CD4-positive, alpha-beta T cell treated with Interferon gamma for 1 hour (primary cell): ENCODE measurements around the gene RFNG.
A peak's percentile ranks its signal among the peaks of the same experiment; 100 is the strongest.

ENCODE experiments used
- DNase-seq: peaks from one replicate; pipeline ENCODE4 v3.0.0-alpha.2; 2020

RFNG gene

DNA sequence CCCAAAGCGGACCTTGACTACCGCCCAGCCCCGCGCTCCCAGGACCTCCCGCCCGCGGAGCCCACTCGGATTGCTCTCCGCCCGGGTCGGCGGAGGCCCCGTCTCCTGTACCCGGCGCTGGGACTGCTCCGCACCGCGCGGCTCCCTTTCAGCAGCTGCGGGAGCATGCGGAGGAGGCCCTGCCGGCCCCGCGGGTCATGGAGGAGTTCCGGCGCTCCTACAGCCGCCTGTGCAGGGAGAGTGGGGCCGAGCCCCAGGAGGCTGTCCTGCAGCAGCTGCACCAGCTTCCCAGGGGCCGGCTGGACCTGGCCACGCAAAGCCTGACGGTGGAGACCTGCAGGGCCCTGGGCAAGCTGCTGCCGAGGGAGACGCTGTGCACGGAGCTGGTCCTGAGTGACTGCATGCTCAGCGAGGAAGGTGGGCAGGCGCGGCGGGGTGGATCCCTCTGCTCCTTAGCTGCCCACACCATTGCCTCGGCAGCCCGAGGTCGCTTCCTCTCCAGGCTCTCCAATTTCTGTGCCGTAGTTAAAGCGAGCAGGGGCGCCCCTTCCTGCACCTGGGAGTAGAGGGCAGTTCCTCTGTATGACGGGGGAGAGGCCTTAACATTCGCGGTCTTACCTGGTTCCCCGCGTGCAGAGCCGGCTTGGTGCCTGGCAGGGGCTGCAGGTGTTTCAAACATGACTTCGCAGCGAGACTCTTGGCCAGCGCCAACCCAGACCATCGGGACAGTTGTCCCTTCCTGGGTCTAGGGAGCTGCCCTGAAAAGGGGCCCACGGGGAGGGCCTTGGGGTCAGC, 28.0 kb downstream of the RFNG start:
- DNase-seq = no peak

DNA sequence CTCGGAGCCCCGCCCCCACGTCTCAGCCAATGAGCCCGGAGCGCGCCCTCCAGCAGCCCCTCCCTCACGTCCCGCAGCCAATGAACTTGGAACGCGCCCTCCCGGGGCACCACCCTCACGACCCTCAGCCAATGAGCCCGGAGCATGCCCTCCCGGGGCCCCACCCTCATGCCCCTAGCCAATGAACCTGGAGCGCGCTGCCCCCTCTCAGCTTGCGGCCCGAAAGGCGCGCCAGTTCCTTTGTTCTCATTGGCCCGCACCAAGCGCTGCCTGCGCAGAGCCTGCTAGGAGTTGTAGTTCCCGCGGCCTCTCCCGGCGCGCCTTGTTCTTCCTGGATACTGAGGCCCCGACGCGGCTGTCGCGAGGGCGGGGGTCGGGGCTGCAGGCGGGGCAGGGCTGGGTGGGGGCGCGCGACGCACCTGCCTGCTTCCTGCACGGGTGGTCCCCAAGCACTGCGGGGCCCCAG, 28.6 kb downstream of the RFNG start, which contains the start of gene LRRC45:
TSS of gene LRRC45 (plus strand) at position 325 of the 466 bp plus-strand sequence. CDS start 339 bp downstream, outside the sequence.
- peak; percentile 100 for DNase-seq

DNA sequence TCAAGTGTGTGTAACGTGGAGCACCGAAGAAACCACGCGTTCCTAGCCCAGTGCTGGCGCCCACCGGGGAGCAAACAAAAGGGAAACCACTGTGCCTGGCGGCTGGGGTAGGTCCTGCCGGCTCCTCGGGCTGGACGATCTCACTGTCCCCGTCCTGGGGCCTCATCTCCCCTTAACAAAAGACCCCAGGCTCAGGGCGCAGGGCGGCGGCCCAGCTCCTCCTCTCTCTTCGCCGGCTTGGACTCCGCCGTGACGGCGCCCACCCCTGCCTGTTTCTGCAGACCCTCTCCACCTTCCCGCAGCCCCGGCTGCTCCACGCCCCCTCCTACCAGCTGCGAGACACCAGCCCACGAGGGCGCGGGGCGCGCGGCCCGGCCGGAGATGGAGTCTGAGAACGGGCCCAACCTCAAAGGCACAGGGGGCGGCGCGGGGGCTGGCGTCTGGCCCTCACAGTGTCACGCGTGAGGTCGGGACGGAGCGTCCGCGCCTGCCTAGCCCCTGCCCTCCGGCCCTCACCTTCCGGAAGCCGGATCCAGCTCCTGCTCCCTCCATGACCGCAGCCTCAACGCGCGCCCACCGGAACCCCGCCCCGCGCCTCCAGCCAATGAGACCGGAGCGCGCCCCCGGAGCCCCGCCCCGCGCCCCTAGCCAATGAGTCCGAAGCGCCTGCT, 29.2 kb downstream of the RFNG start, which contains the start of gene CENPX:
TSS of gene CENPX (minus strand) at position 569 of the 671 bp plus-strand sequence. CDS start at position 552, 17 bp downstream.
- DNase-seq = no peak

DNA sequence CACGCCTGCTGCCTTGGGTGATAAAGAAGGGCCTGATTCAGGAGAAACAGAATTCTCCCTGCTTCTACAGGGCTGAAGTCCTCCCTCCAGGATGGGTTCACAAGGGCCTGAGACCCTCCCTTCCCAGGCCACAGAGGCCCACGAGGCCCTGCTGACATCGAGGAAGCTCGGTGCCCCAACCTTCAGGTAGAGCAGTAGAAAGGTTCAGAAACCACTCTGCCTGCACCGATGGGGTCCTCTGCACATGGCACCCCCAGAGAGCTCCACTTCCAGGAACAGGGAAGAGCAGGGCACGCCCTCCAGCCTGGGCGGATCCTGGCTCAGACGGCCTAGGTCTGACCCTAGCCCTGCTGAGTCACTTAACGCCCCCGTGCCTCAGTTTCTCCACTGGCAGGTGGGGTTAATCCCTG, 29.7 kb downstream of the RFNG start:
- DNase-seq = no peak

DNA sequence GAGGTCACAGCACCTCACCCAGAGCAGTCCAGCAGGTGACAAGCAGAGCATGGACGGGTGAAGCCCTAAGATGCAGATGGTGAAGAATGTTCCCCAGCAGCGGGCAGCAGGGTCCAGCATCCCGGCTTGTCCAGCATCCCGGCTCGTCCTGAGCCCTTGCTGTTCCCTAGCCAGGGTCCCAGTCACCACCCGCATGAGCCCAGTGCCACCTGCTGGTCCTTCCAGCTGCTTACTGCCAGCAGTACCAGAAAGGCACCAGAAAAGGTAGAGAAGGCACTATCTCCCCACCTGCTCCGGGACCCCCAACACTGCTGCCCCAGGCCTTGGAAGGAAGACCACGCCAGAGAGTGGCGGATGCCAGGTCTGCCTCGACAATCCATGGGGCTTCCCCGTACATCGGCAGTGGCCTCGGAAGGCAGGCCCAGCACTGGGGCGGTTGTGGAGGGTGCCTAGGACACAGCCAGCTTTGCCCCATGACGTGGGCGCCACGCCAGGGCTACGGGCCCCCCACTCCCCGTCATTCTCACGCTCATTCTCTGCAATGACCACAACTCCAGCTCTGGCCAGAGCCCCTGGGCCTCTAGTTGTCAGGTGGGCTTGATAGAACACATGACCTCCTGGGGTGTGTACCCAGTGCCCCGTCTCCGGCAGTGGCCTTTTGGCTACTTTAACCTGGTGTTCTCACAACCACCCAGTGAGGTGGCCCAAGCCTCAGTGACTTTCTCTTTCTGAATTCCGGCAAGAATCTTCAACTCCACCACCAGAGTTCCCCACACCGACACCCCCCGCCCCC, 30.3 kb downstream of the RFNG start:
- DNase-seq = peak; percentile 61

DNA sequence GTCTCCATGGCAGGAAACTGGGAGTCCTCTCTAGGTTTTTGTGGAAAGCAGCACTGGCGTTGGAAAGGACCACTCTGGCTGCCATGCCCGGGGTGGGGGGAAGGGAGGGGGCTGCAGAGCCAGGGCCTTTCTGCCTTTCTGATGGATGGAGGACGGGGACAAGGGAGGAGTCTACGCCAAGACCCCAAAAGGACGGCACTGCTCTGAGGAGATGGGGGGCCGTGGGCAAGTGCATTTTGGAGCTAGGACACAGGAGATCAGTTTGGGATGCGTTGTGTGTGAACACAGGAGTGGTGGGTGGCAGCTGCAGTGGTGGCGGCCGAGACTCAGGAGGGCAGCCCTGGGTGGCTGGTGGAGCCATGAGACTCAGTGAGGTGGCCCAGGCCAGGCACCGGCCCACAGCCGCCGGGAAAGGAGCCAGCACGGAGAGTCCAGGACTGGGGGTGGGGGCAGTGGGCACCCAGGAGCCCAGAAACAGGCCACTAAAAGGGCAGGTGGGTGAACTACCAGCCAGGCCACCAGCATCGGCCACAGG, 31.0 kb downstream of the RFNG start:
- no peak for DNase-seq

DNA sequence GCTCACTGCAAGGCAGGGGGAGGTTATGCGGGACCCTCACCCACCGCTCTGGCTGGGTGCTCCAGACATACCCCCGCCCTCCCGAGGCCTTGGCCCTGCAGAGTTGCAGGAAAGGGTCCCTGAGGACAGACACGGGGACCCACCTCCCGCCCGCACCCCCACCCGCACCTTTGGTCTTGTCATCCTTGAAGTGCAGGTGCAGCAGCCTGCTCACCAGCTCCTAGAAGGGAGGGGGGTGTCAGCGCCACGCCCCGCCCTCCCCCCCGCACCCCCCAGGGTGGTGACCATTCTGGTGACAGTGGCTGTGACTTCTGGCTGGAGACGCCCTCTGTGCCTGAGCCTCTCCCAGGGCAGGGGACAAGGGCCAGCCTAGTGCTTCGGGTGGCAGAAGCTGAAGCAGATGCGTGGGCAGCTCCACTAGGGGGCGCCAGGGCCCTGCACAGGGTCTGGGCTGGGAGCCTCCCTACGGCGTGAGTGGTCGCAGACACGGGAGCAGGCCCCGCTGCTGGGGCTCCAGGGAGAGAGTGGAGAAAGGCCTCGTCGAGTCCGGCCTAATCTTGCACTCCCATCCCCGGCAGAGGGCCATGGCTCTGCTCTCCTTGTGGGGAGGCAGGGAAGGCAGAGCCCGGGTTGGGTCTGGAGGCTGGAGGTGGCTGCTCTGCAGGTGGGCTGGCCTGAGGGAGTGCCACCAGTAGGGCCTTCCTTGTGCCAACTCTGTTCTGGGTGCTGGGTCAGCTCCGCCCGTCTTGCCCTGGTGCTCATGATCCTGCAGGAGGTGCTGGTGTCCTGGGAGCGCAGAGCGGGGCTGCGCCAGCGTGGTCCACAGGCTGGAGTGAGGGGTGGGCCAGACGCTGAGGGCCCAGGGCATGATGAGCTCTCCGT, 31.7 kb downstream of the RFNG start:
- DNase-seq = peak; percentile 51

DNA sequence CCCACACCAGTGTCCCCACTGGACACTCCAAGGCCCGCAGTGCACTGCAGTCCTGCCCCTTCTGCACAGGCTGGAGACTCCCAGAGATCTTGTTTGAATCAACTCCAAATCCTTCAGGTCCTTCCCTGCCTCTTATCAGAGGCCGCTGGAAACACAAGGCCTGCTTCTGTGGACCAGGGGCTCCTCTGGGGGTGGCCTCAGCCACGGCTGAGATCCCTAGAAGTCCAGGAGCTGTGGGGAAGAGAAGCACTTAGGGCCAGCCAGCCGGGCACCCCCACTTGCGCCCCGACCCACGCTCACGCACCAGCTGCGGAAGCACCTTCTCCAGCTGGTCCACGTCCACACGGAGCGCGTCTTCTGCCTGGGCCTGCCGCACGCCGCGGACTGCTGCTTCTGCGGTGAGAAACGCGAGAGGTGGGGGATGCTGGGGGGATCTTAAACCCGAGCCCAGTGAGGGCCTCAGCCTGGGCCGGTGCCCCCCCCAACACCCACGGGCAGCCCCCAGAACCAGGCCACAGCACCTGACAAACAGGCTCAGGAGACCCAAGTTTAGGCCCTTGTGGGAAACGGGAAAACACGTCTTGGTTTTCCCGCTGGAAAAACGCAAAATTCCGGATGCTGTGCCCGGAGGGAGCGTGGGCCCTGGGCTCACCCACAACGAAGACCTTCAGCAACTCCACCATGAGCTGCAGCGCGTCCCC, 32.5 kb downstream of the RFNG start:
- DNase-seq = no peak

DNA sequence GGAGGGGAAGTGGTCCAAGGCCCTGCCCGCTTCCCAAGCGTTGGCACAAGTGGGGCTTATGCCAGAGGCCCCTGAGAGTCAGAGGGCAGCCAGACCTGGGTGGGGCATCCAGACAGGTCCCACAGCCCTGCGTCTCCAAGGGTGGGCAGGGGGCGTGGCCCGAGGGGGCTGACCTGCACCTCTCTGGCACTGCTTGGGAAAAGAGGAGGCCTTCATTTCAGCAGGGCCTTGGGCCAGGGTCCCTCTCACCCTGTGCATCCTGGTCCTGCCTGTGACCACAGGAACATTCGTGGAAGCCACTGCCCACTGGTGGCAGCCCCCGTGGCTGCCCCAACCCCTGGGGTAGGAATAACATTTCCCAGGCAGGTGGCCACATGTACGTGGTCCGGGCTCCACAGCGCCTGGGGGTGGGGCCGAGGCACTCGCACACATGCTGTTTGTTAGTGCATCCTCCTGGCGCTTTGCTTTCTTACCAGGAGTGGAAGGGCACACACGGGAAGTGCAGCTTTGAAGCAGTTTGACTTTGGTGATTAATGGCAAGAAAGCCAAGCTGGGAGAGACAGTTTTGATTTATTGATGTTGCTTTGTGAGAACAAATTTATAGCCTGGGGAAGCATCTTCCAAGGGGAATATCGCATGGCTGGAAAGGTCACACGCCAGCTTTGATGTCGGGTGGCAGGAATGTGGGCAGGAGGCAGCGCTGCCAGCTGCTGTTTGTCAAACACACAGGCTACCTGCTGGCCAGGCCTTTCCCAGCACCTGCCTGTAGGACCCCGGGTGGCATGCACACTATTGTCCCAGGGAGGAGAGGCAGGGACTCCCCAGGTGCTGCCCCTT, 33.2 kb downstream of the RFNG start:
- DNase-seq = no peak

DNA sequence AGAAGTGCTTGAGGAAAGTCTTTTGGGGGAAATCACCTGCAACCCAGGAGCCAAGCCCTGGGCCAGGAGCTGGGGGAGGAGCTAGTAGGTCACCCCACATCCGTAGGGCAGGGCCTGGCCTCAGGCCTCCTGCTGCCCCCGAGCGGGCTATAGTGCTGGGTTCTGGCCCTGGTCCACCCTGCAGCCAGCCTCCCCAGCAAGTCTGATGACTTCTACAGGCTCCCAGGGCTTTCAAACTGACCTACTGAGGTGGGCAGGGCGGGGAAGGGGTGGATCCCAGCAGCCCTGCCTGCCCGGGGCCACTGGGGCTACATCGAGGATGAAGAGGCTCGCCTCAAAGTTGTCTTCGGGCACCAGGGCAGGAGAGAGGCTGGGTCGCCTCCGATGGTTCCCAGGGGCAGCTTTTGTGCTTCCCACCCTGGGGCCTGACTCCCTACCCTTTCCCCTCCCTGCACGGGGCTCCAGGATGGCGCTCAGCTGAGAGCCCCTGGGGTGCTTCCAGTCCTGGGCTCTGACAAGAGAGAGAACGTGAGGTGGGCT, 33.9 kb downstream of the RFNG start:
- no peak for DNase-seq

DNA sequence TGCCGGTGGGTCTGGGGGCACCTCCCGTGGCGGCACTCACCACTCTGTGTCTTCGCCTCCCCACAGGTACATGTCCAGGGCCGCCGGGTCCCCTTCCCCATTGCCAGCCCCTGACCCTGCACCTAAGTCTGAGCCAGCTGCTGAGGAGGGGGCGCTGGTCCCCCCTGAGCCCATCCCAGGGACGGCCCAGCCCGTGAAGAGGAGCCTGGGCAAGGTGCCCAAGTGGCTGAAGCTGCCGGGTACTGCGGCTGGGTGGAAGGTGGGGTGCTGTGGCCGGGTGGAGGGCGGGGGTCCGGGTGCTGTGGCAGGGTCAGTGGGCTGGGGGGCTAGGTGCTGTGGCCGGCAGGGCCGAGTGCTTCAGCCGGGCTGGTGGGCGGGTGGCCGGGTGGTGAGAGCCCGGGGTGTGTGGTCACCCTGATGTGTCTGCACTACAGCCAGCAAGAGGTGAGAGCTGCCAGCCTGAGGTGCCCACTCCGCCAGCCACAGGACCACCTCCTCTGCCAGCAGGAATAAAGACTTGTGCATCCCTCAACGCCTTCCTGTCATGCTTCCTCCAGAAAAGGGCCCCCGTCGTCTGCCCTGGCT, 34.6 kb downstream of the RFNG start:
- no peak for DNase-seq

DNA sequence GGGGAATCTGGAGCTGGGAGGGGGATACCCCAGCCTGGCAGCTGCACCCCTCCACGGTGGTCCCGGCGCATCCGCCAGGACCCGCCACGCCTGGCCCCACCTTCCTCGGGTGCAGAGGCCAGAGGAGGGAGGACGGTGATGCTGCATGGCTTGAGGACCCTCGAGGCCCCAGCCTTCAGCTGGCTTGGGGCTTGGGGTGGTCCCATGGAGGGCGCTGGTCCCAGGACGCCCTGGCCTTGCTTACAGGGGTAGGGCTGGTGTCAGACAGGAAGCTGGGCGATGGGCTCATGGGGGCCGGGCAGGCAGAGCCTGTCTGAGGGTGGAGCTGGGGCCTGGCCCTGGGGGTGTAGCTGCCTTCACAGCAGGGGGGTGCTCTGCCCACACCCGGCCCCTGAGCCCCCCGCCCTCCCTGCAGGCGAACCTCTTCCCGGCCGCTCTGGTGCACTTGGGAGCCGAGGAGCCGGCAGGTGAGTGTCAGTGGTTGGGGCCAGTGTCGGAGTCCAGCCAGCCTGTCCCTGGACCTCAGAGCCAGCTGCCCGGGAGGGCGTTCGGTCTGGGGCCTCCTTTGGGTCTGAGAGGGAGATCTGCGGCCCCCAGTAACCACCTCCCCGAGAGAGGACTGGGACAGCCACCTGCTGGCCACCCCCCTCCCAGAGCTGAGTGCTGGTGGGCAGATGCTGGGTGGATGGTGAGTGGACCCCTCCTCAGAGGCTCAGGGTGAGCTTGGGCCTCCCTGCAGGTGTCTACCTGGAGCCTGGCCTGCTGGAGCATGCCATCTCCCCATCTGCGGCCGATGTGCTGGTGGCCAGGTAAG, 35.3 kb downstream of the RFNG start:
- DNase-seq = no peak

DNA sequence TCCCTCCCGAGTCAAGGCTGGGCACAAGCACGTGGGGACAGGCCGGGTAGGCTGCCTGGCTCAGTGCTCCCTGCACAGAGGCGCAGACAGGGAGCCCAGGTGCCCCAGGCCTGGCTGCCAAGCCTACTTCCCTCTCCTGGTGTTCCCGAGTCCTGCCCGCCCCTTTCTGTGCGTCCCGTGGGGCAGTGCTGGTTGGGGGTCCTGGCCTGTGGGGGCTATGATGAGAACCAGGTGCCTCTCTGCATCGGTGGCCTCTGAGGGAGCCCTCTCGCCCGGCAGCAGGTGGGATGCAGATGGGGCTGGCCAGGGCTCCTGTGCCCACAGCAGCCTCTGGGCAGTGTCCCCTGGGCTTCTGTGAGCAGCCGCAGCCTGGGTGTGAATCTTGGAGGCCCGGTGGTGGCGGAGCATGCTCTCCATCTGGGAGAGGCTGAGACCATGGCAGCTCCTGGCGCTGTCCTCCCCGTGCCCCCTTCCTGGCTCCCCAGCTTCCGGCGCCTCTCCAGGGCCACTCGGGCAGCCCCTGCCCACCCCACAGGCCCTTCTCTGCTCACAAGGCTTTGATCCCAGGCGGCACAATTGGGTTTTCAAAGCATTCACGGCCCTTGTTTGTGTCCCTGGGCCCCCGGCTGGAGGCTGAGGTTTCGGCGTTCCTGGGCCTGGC, 36.2 kb downstream of the RFNG start:
- DNase-seq = no peak

DNA sequence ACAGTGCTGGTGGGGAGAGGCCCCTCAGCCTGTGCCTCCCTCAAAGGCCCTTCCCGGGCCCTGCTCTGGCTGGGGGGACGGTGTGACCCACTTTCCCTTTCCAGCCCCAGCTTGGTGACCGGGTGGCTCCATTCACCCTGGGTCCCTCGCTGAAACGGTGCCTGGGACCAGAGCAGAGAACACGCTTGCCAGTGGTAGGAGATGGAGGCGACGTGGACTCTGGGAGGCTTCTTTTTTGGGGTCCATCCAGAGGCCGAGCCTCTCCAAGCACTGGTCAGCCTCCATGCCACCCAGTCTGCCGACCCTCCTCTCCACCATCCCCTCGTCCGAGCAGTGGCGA, 36.7 kb downstream of the RFNG start:
- no peak for DNase-seq

DNA sequence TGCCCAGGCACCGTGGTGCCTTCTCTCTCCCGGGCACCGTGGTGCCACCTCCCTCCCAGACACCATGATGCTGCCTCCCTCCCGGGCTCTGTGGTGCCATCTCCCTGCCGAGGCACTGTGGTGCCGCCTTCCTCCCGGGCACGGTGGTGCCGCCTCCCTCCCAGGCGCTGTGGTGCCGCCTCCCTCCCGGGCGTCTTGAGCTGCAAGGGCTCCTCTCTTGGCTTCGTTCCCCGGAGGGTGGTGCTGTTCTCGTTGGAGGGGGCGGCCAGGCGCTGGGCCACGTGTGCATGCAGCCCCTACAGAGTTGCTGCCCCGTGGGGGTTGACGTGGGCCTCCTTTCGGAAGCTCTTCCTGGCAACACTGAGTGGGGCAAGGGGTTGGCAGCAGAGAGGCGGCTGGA, 37.2 kb downstream of the RFNG start:
- DNase-seq = no peak

DNA sequence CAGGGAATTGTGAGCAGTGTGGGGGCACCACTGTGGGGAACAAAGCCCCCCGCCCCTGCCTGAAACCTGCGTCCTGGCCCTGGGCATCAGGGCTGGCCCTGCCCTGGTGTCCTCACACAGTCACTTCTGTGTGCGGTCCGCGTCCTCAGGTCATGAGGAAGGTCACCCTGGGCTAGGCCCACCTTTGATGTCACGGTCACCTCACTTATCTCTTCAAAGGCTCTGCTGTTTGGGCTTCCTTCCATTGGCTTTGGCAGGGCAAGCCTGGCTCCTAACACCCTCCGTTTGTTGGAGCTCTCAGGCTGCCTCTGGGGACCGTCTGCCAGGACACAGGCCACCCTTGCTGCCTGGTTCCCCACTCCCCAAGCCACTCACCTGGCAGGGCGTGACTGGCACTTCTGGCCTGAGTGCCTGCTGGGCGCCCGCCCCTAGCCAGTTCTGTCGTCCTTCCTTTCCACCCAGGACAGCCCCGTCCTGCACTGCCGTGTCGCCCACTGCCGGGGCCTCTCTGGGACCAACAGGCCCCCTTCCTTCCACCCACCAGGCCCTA, 37.8 kb downstream of the RFNG start:
- DNase-seq = no peak

DNA sequence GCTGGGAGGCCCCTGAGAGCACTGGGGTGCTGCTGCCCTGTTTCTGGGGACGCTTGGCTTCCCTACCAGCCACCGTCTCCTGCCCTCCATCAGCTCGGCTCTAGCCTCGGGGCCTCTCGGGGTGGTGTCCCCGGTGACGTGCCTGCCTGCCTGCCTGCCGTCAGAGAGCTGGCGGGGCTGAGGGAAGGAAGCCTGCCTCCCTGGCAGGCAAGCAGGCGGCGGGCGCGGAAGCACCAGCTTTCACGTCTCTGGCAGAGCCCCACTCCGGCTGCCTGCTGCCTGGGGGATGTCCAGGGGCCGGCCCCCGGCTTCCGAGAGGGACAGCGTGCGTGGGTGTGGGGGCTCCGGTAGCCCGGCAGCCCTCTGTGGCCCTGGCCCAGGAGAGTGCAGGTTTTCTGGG, 38.3 kb downstream of the RFNG start:
- no peak for DNase-seq
